Activated CD8-positive, alpha-beta T cell treated with anti-CD3 and anti-CD28 coated beads for 36 hours (primary cell): ENCODE data around the gene PHKB. TPM values are rescaled to one million over a fixed set of nuclear protein-coding genes. Genes with fewer than 3 reads are reported as not detected.

Experiments used
- ATAC-seq: fragments of 200-7000 bp; cut with Tn5 transposase; one replicate; pipeline ENCODE4 v1.10.0; 2021; ENCODE audit warnings: mild to moderate bottlenecking, moderate library complexity
- CTCF ChIA-PET: fragments of 350-600 bp; sonication (Branson Sonifier 250); formaldehyde crosslinking; loops from one replicate; lab custom pipeline; 2021; ENCODE audit warnings: antibody characterized with exemption; lab: Charles Lee
- POLR2A ChIA-PET: fragments of 350-600 bp; sonication (Branson Sonifier 250); formaldehyde crosslinking; loops from one replicate; lab custom pipeline; 2021; ENCODE audit warnings: antibody characterized with exemption; lab: Charles Lee
- DNase-seq: peaks from one replicate; pipeline ENCODE4 v3.0.0-alpha.2; 2020
- H3K27ac Mint-ChIP-seq: one replicate; pipeline ENCODE4 v1.8.0; 2021; ENCODE audit warnings: mild to moderate bottlenecking, mixed read lengths
- H3K27me3 Mint-ChIP-seq: one replicate; pipeline ENCODE4 v1.8.0; 2021; ENCODE audit warnings: mixed read lengths
- H3K36me3 Mint-ChIP-seq: one replicate; pipeline ENCODE4 v1.8.0; 2021; ENCODE audit warnings: low read depth, mixed read lengths
- H3K4me1 Mint-ChIP-seq: one replicate; pipeline ENCODE4 v1.8.0; 2021; ENCODE audit warnings: low read depth, mixed read lengths
- H3K4me3 Mint-ChIP-seq: one replicate; pipeline ENCODE4 v1.8.0; 2021; ENCODE audit warnings: mild to moderate bottlenecking, moderate library complexity, mixed read lengths
- H3K9me3 Mint-ChIP-seq: one replicate; pipeline ENCODE4 v1.8.0; 2021; ENCODE audit warnings: mixed read lengths
- CTCF ChIP-seq: fragments of 200-600 bp; IDR thresholded peaks from one replicate; pipeline ENCODE4 v1.8.0; 2022; ENCODE audit warnings: antibody characterized with exemption, mild to moderate bottlenecking
- intact Hi-C: fragments of 100-400 bp; cut with micrococcal nuclease; formaldehyde crosslinking; loops from one replicate; pipeline ENCODE4 v1.10.0; 2022
- total RNA-seq, 2 experiments: library from RNA; stranded (reverse); gene quantifications; one replicate each; pipeline ENCODE4 v1.2.3, GENCODE V29; 2021

PHKB gene
- total RNA-seq, 2 experiments from 2014 or later = 20.2 to 23.1 TPM

- H3K27ac Mint-ChIP-seq = peak overlapping the region; percentile 65
- no peak overlapping the region for H3K4me3 Mint-ChIP-seq
- CTCF ChIA-PET = interaction anchor here (0.6 to 2.2 kb wide), 3 partner anchors 15 to 28 kb away, joined by 3 to 9 read pairs (median 3); partner anchors contain the start of genes ITFG1 and PHKB
- H3K36me3 Mint-ChIP-seq = peaks cover 12% of the 10 kb centered on the region
- POLR2A ChIA-PET = no interaction called here
- peaks cover 35% of the 10 kb centered on the region for H3K4me1 Mint-ChIP-seq
- TF ChIP-seq CTCF = no peak
- ATAC-seq (peak; percentile 91), DNase-seq (peak; percentile 9)
- H3K27me3 Mint-ChIP-seq = no peaks in the 10 kb centered on the region
- H3K9me3 Mint-ChIP-seq = no peaks in the 10 kb centered on the region
- intact Hi-C loops = no loop called here
These were observed 20.7 kb downstream of the PHKB start for GRCh38 chr16:47481698-47482374.

- no peak for DNase-seq
- intact Hi-C loops = no loop called here
- ATAC-seq = no peak
- POLR2A ChIA-PET = no interaction called here
- Mint-ChIP-seq H3K27ac (no peak overlapping the region), H3K27me3 (no peaks in the 10 kb centered on the region), H3K4me1 (peaks cover 35% of the 10 kb centered on the region), H3K36me3 (peaks cover 25% of the 10 kb centered on the region), H3K9me3 (peaks cover 2% of the 10 kb centered on the region), H3K4me3 (no peak overlapping the region)
- TF ChIP-seq CTCF = no peak
- CTCF ChIA-PET = no interaction called here
These were observed 22.5 kb downstream of the PHKB start for GRCh38 chr16:47483616-47484015.

GRCh38 chr16:47486856-47487255, 25.7 kb downstream of the PHKB start:
- POLR2A ChIA-PET = no interaction called here
- H3K4me1 Mint-ChIP-seq = peaks cover 20% of the 10 kb centered on the region
- H3K27me3 Mint-ChIP-seq = no peaks in the 10 kb centered on the region
- DNase-seq (no peak), ATAC-seq (no peak)
- TF ChIP-seq CTCF = no peak
- peaks cover 22% of the 10 kb centered on the region for H3K9me3 Mint-ChIP-seq
- H3K27ac Mint-ChIP-seq = no peak overlapping the region
- intact Hi-C loops = no loop called here
- CTCF ChIA-PET = no interaction called here
- H3K36me3 Mint-ChIP-seq = peaks cover 38% of the 10 kb centered on the region
- H3K4me3 Mint-ChIP-seq = no peak overlapping the region

- Mint-ChIP-seq H3K27me3 (no peaks in the 10 kb centered on the region), H3K4me1 (peaks cover 28% of the 10 kb centered on the region), H3K4me3 (no peak overlapping the region), H3K36me3 (peaks cover 40% of the 10 kb centered on the region), H3K9me3 (peaks cover 22% of the 10 kb centered on the region), H3K27ac (no peak overlapping the region)
- POLR2A ChIA-PET = no interaction called here
- ATAC-seq (no peak), DNase-seq (no peak)
- CTCF ChIA-PET = no interaction called here
- intact Hi-C loops = no loop called here
- TF ChIP-seq CTCF = no peak
These were observed 26.9 kb downstream of the PHKB start for GRCh38 chr16:47488051-47488450.

GRCh38 chr16:47490471-47490870, 29.3 kb downstream of the PHKB start:
- ChIA-PET CTCF (no interaction called here), POLR2A (no interaction called here)
- Mint-ChIP-seq H3K36me3 (peaks cover 39% of the 10 kb centered on the region), H3K27ac (no peak overlapping the region), H3K4me3 (no peak overlapping the region), H3K27me3 (no peaks in the 10 kb centered on the region), H3K4me1 (peaks cover 35% of the 10 kb centered on the region), H3K9me3 (peaks cover 22% of the 10 kb centered on the region)
- TF ChIP-seq CTCF = no peak
- intact Hi-C loops = no loop called here
- ATAC-seq = no peak
- DNase-seq = no peak
